Caco-2 (cell line): ENCODE results near the gene SERPINB2. TPM values are rescaled to one million over a fixed set of nuclear protein-coding genes. Genes with fewer than 3 reads are reported as not detected.
A peak's percentile ranks its signal among the peaks of the same experiment; 100 is the strongest.

Source experiments
- BruUV-seq: library from RNA; stranded (reverse); fragments of 400-500 nt; replicated peaks from 2 replicates; lab custom pipeline; 2021; lab: Mats Ljungman, UMichigan
- CTCF ChIA-PET: fragments of 300-600 bp; sonication (Branson Sonifier 250); formaldehyde crosslinking; loops from one replicate; lab custom pipeline; 2022; ENCODE audit warnings: antibody characterized with exemption; lab: Charles Lee
- POLR2A ChIA-PET: fragments of 300-600 bp; sonication (Branson Sonifier 250); formaldehyde crosslinking; loops from one replicate; lab custom pipeline; 2022; ENCODE audit warnings: antibody characterized with exemption; lab: Charles Lee
- DNase-seq, 2 experiments: peaks; one replicate each; pipeline versions ENCODE4 v3.0.0 to v3.0.0-alpha.2; 2020 to 2022
- H3K27me3 ChIP-seq: replicated peaks from 2 replicates; pipeline ENCODE4 v1.6.0; 2011; ENCODE audit warnings: low read length; ENCODE audit not compliant: control insufficient read depth, insufficient read depth
- H3K36me3 ChIP-seq: 2 replicates; pipeline ENCODE4 v1.5.1; 2011; ENCODE audit warnings: low read length; ENCODE audit not compliant: control insufficient read depth, insufficient read depth
- H3K4me1 ChIP-seq: fragments of 250-450 bp; sonication (Bioruptor Pico); 2 replicates; pipeline ENCODE4 v1.5.1; 2020; ENCODE audit warnings: mild to moderate bottlenecking
- H3K4me3 ChIP-seq: 2 replicates; pipeline ENCODE4 v1.5.1; 2011; ENCODE audit warnings: low read depth, mild to moderate bottlenecking, control low read depth, low read length
- H3K9me3 ChIP-seq: fragments of 250-450 bp; sonication (Bioruptor Pico); 2 replicates; pipeline ENCODE4 v1.5.1; 2020; ENCODE audit warnings: mild to moderate bottlenecking, moderate library complexity
- H3K27ac Mint-ChIP-seq: one replicate; pipeline ENCODE4 v1.8.0; 2022; ENCODE audit warnings: mixed read lengths; ENCODE audit not compliant: unreplicated experiment
- H3K27me3 Mint-ChIP-seq: one replicate; pipeline ENCODE4 v1.8.0; 2022; ENCODE audit warnings: mixed read lengths; ENCODE audit not compliant: insufficient read depth, unreplicated experiment
- H3K36me3 Mint-ChIP-seq: one replicate; pipeline ENCODE4 v1.8.0; 2022; ENCODE audit warnings: mild to moderate bottlenecking, mixed read lengths; ENCODE audit not compliant: insufficient read depth, unreplicated experiment
- H3K4me1 Mint-ChIP-seq: one replicate; pipeline ENCODE4 v1.8.0; 2022; ENCODE audit warnings: low read depth, mixed read lengths; ENCODE audit not compliant: unreplicated experiment
- H3K4me3 Mint-ChIP-seq: one replicate; pipeline ENCODE4 v1.8.0; 2022; ENCODE audit warnings: mild to moderate bottlenecking, moderate library complexity, mixed read lengths; ENCODE audit not compliant: unreplicated experiment
- H3K9me3 Mint-ChIP-seq: one replicate; pipeline ENCODE4 v1.8.0; 2022; ENCODE audit warnings: mixed read lengths; ENCODE audit not compliant: unreplicated experiment
- CTCF ChIP-seq, 2 experiments: fragments of 200-600 bp in 1 of 2; IDR thresholded peaks; 1 replicate in 1 of 2; 2 replicates in 1 of 2; pipeline versions ENCODE4 v1.5.1 to v1.8.0; 2011 to 2022; ENCODE audit warnings: antibody characterized with exemption in 1 of 2, control low read depth in 1 of 2, inconsistent platforms in 1 of 2, low read depth in 1 of 2, low read length in 1 of 2, mild to moderate bottlenecking in 1 of 2, moderate library complexity in 1 of 2; ENCODE audit not compliant: insufficient read depth in 1 of 2, severe bottlenecking in 1 of 2, unreplicated experiment in 1 of 2
- intact Hi-C: fragments of 100-400 bp; cut with micrococcal nuclease; formaldehyde crosslinking; loops from one replicate; pipeline ENCODE4 v1.10.0; 2022; ENCODE audit not compliant: unreplicated experiment
- total RNA-seq: library from RNA; stranded (reverse); gene quantifications from 2 replicates; pipeline ENCODE4 v1.2.3, GENCODE V29; 2022

Gene SERPINB2
- total RNA-seq, 1 experiment from 2014 or later = not detected

- Histone ChIP-seq H3K4me1 (no peaks in the 10 kb centered on the region), H3K4me3 (no peak overlapping the region), H3K9me3 (no peaks in the 10 kb centered on the region), H3K36me3 (no peaks in the 10 kb centered on the region), H3K27me3 (no peaks in the 10 kb centered on the region)
- TF ChIP-seq CTCF (IDR thresholded peaks at IDR 0.05; ENCODE audit: insufficient read depth in 1 of 2, low read depth in 1 of 2, low read length in 1 of 2, severe bottlenecking in 1 of 2, unreplicated experiment in 1 of 2) = no peak
- Mint-ChIP-seq H3K27ac (no peak overlapping the region), H3K9me3 (no peaks in the 10 kb centered on the region), H3K36me3 (no peaks in the 10 kb centered on the region), H3K4me3 (no peak overlapping the region), H3K4me1 (no peaks in the 10 kb centered on the region), H3K27me3 (no peaks in the 10 kb centered on the region)
- peak in 1 of 2 experiments; percentile 0 for DNase-seq
- BruUV-seq = no TSS peak
- POLR2A ChIA-PET = no interaction called here
- CTCF ChIA-PET = no interaction called here
- intact Hi-C loops = loop anchor here (1.0 kb wide), 3 partner anchors 45 to 103 kb away; no protein-coding TSS in a partner anchor
Measured at GRCh38 chr18:63890950-63891304, 3.4 kb downstream of the SERPINB2 start.

- CTCF ChIA-PET = no interaction called here
- no peak overlapping the region for H3K27ac Mint-ChIP-seq
- H3K27me3 Mint-ChIP-seq = no peaks in the 10 kb centered on the region
- no peaks in the 10 kb centered on the region for H3K9me3 ChIP-seq
- H3K4me3 Mint-ChIP-seq = no peak overlapping the region
- TF ChIP-seq CTCF (IDR thresholded peaks at IDR 0.05; ENCODE audit: insufficient read depth in 1 of 2, low read depth in 1 of 2, low read length in 1 of 2, severe bottlenecking in 1 of 2, unreplicated experiment in 1 of 2) = no peak
- H3K9me3 Mint-ChIP-seq = no peaks in the 10 kb centered on the region
- no TSS peak for BruUV-seq
- DNase-seq = no peak
- no peaks in the 10 kb centered on the region for H3K4me1 Mint-ChIP-seq
- no peaks in the 10 kb centered on the region for H3K36me3 Mint-ChIP-seq
- POLR2A ChIA-PET = no interaction called here
- intact Hi-C loops = no loop called here
- H3K36me3 ChIP-seq = no peaks in the 10 kb centered on the region
- H3K4me1 ChIP-seq = no peaks in the 10 kb centered on the region
- no peaks in the 10 kb centered on the region for H3K27me3 ChIP-seq
- H3K4me3 ChIP-seq = no peak overlapping the region
Measured at GRCh38 chr18:63892566-63892965, 5.1 kb downstream of the SERPINB2 start.

- Mint-ChIP-seq H3K4me3 (no peak overlapping the region), H3K27ac (no peak overlapping the region), H3K4me1 (no peaks in the 10 kb centered on the region), H3K9me3 (no peaks in the 10 kb centered on the region), H3K36me3 (no peaks in the 10 kb centered on the region), H3K27me3 (no peaks in the 10 kb centered on the region)
- Histone ChIP-seq H3K36me3 (no peaks in the 10 kb centered on the region), H3K27me3 (no peaks in the 10 kb centered on the region), H3K4me1 (no peaks in the 10 kb centered on the region), H3K4me3 (no peak overlapping the region), H3K9me3 (no peaks in the 10 kb centered on the region)
- TF ChIP-seq CTCF (IDR thresholded peaks at IDR 0.05; ENCODE audit: insufficient read depth in 1 of 2, low read depth in 1 of 2, low read length in 1 of 2, severe bottlenecking in 1 of 2, unreplicated experiment in 1 of 2) = no peak
- DNase-seq = no peak
- BruUV-seq = no TSS peak
- POLR2A ChIA-PET = no interaction called here
- intact Hi-C loops = no loop called here
- CTCF ChIA-PET = interaction anchor here (1.1 kb wide), 1 partner anchor 42 kb away, joined by 3 read pairs; no protein-coding TSS in a partner anchor
Measured at GRCh38 chr18:63894106-63894772, 6.7 kb downstream of the SERPINB2 start.
